ENCODE measurements around the gene PRELID1. TPM values are rescaled to one million over a fixed set of nuclear protein-coding genes. Genes with fewer than 3 reads are reported as not detected.
A peak's percentile ranks its signal among the peaks of the same experiment; 100 is the strongest.

PRELID1 gene
- polyA plus RNA-seq, 2 of the 4 experiments (the other 2 are of a cell fraction) = 218 to 250 TPM

GRCh38 chr5:177355162-177355867 lies 51.7 kb downstream of the PRELID1 start:
- ChIA-PET CTCF (interaction anchor here (0.9 to 4.3 kb wide), 5 partner anchors 11 to 48 kb away, joined by 3 to 28 read pairs (median 4); no protein-coding TSS in a partner anchor), POLR2A (no interaction called here)
- WGBS (ENCODE audit: missing lambda C conversion rate) = 85% methylated on average over 1 of the region's 1 CpG
- Histone ChIP-seq H3K4me3 (no peak overlapping the region), H3K4me2 (no peak overlapping the region), H3K9me3 (peaks cover 4% of the 10 kb centered on the region; the same call in 1 of the 3 replicates), H3K27ac (no peak overlapping the region), H3K4me1 (peaks cover 14% of the 10 kb centered on the region)
- DNase-seq (ENCODE audit: low read depth in 1 of 2, low spot score in 1 of 2) (no peak), ATAC-seq (no peak), FAIRE-seq (no peak)
- TF ChIP-seq JUNB (IDR thresholded peaks at IDR 0.05) (no peak), CHD4 (IDR thresholded peaks at IDR 0.05; ENCODE audit: borderline replicate concordance) (0 out of 2 replicates have a peak, but pooled peaks have one; percentile 52)

GRCh38 chr5:177355868-177356168 lies 52.2 kb downstream of the PRELID1 start:
- Histone ChIP-seq H3K4me3 (no peak overlapping the region), H3K27ac (no peak overlapping the region), H3K9me3 (peaks cover 4% of the 10 kb centered on the region; the same call in 1 of the 3 replicates), H3K4me1 (peaks cover 10% of the 10 kb centered on the region; the same call in 2 of the 3 replicates), H3K4me2 (no peak overlapping the region)
- TF ChIP-seq USF2 (IDR thresholded peaks at IDR 0.05) (peak; percentile 82), RCOR1 (IDR thresholded peaks at IDR 0.05; ENCODE audit: low read depth, low read length) (no peak), TFCP2L1 (CRISPR knock-in tag; IDR thresholded peaks at IDR 0.05) (no peak), ZFP36 (IDR thresholded peaks at IDR 0.05; ENCODE audit: borderline replicate concordance, partially characterized antibody) (no peak), RNF2 (IDR thresholded peaks at IDR 0.05; ENCODE audit: borderline replicate concordance, low read depth) (no peak), EHF (CRISPR knock-in tag; IDR thresholded peaks at IDR 0.05) (no peak), JUNB (IDR thresholded peaks at IDR 0.05) (no peak)
- 0% methylated on average over 1 of the region's 1 CpG for WGBS (ENCODE audit: missing lambda C conversion rate)
- POLR2A ChIA-PET = no interaction called here
- CTCF ChIA-PET = interaction anchor here (0.7 to 4.3 kb wide), 6 partner anchors 11 to 48 kb away, joined by 3 to 28 read pairs (median 4); no protein-coding TSS in a partner anchor
- ATAC-seq (no peak), DNase-seq (ENCODE audit: low read depth in 1 of 2, low spot score in 1 of 2) (no peak), FAIRE-seq (no peak)

Other genes with a start within 250 kb of the PRELID1 start
- gene FGFR4, start 216.9 kb upstream of the PRELID1 start, polyA plus RNA-seq (2011; rRNA removed) = 31.8 and 34.7 TPM in 2 replicates
- 28.5 to 45.2 TPM (median 39.3 TPM) in 3 replicates for gene FGFR4, start 216.9 kb upstream of the PRELID1 start, polyA plus RNA-seq (2017; fragmentation: RNase III; extraction: RNeasy Plus Mini Kit Qiagen cat#74134 plus additional on column Dnase treatment)
- 35.5 and 38.2 TPM in 2 replicates for gene NSD1, start 170.0 kb upstream of the PRELID1 start, polyA plus RNA-seq (2011; rRNA removed)
- gene NSD1, start 170.0 kb upstream of the PRELID1 start, polyA plus RNA-seq (2017; fragmentation: RNase III; extraction: RNeasy Plus Mini Kit Qiagen cat#74134 plus additional on column Dnase treatment) = 15.2 to 16.7 TPM (median 16.3 TPM) in 3 replicates
- gene RAB24, start 80 bp upstream of the PRELID1 start, polyA plus RNA-seq (2011; rRNA removed) = 31.2 and 31.3 TPM in 2 replicates
- gene RAB24, start 80 bp upstream of the PRELID1 start, polyA plus RNA-seq (2017; fragmentation: RNase III; extraction: RNeasy Plus Mini Kit Qiagen cat#74134 plus additional on column Dnase treatment) = 30.0 to 34.5 TPM (median 33.7 TPM) in 3 replicates
- 4.1 and 5.3 TPM in 2 replicates for gene MXD3, start 8.1 kb downstream of the PRELID1 start, polyA plus RNA-seq (2011; rRNA removed)
- 12.4 to 16.9 TPM (median 15.2 TPM) in 3 replicates for gene MXD3, start 8.1 kb downstream of the PRELID1 start, polyA plus RNA-seq (2017; fragmentation: RNase III; extraction: RNeasy Plus Mini Kit Qiagen cat#74134 plus additional on column Dnase treatment)
- gene LMAN2, start 47.9 kb downstream of the PRELID1 start, polyA plus RNA-seq (2011; rRNA removed) = 123 and 172 TPM in 2 replicates
- gene LMAN2, start 47.9 kb downstream of the PRELID1 start, polyA plus RNA-seq (2017; fragmentation: RNase III; extraction: RNeasy Plus Mini Kit Qiagen cat#74134 plus additional on column Dnase treatment) = 207 to 222 TPM (median 210 TPM) in 3 replicates
- 3.9 and 5.8 TPM in 2 replicates for gene RGS14, start 54.1 kb downstream of the PRELID1 start, polyA plus RNA-seq (2011; rRNA removed)
- gene RGS14, start 54.1 kb downstream of the PRELID1 start, polyA plus RNA-seq (2017; fragmentation: RNase III; extraction: RNeasy Plus Mini Kit Qiagen cat#74134 plus additional on column Dnase treatment) = 5.2 to 8.4 TPM (median 6.4 TPM) in 3 replicates
- gene SLC34A1, start 80.6 kb downstream of the PRELID1 start, polyA plus RNA-seq (2011; rRNA removed) = not detected in 2 replicates
- gene SLC34A1, start 80.6 kb downstream of the PRELID1 start, polyA plus RNA-seq (2017; fragmentation: RNase III; extraction: RNeasy Plus Mini Kit Qiagen cat#74134 plus additional on column Dnase treatment) = 0.03 TPM in 2 of 3 replicates, not detected in the other
- not detected in 2 replicates for gene PFN3, start 96.9 kb downstream of the PRELID1 start, polyA plus RNA-seq (2011; rRNA removed)
- not detected in 3 replicates for gene PFN3, start 96.9 kb downstream of the PRELID1 start, polyA plus RNA-seq (2017; fragmentation: RNase III; extraction: RNeasy Plus Mini Kit Qiagen cat#74134 plus additional on column Dnase treatment)
- 5.3 TPM in 2 replicates for gene F12, start 105.8 kb downstream of the PRELID1 start, polyA plus RNA-seq (2011; rRNA removed)
- 14.3 to 15.5 TPM (median 14.5 TPM) in 3 replicates for gene F12, start 105.8 kb downstream of the PRELID1 start, polyA plus RNA-seq (2017; fragmentation: RNase III; extraction: RNeasy Plus Mini Kit Qiagen cat#74134 plus additional on column Dnase treatment)
- gene GRK6, start 122.9 kb downstream of the PRELID1 start, polyA plus RNA-seq (2011; rRNA removed) = 16.5 and 20.1 TPM in 2 replicates
- 26.3 to 28.8 TPM (median 26.8 TPM) in 3 replicates for gene GRK6, start 122.9 kb downstream of the PRELID1 start, polyA plus RNA-seq (2017; fragmentation: RNase III; extraction: RNeasy Plus Mini Kit Qiagen cat#74134 plus additional on column Dnase treatment)
- 1.8 and 2.2 TPM in 2 replicates for gene PRR7, start 143.0 kb downstream of the PRELID1 start, polyA plus RNA-seq (2011; rRNA removed)
- 11.0 to 12.1 TPM (median 11.2 TPM) in 3 replicates for gene PRR7, start 143.0 kb downstream of the PRELID1 start, polyA plus RNA-seq (2017; fragmentation: RNase III; extraction: RNeasy Plus Mini Kit Qiagen cat#74134 plus additional on column Dnase treatment)
- gene DBN1, start 169.8 kb downstream of the PRELID1 start, polyA plus RNA-seq (2011; rRNA removed) = 32.6 and 47.7 TPM in 2 replicates
- 92.4 to 118 TPM (median 107 TPM) in 3 replicates for gene DBN1, start 169.8 kb downstream of the PRELID1 start, polyA plus RNA-seq (2017; fragmentation: RNase III; extraction: RNeasy Plus Mini Kit Qiagen cat#74134 plus additional on column Dnase treatment)
- gene PDLIM7, start 193.8 kb downstream of the PRELID1 start, polyA plus RNA-seq (2011; rRNA removed) = 26.1 and 30.7 TPM in 2 replicates
- 120 to 141 TPM (median 124 TPM) in 3 replicates for gene PDLIM7, start 193.8 kb downstream of the PRELID1 start, polyA plus RNA-seq (2017; fragmentation: RNase III; extraction: RNeasy Plus Mini Kit Qiagen cat#74134 plus additional on column Dnase treatment)
- 1.3 and 1.8 TPM in 2 replicates for gene DOK3, start 206.0 kb downstream of the PRELID1 start, polyA plus RNA-seq (2011; rRNA removed)
- gene DOK3, start 206.0 kb downstream of the PRELID1 start, polyA plus RNA-seq (2017; fragmentation: RNase III; extraction: RNeasy Plus Mini Kit Qiagen cat#74134 plus additional on column Dnase treatment) = 7.1 to 9.1 TPM (median 7.4 TPM) in 3 replicates
- 87.7 and 90.7 TPM in 2 replicates for gene DDX41, start 213.2 kb downstream of the PRELID1 start, polyA plus RNA-seq (2011; rRNA removed)
- gene DDX41, start 213.2 kb downstream of the PRELID1 start, polyA plus RNA-seq (2017; fragmentation: RNase III; extraction: RNeasy Plus Mini Kit Qiagen cat#74134 plus additional on column Dnase treatment) = 121 to 177 TPM (median 172 TPM) in 3 replicates

Data from A549 (cell line).